Osteoblast (primary cell): ENCODE data around the gene SERPINF2. TPM values are rescaled to one million over a fixed set of nuclear protein-coding genes. Genes with fewer than 3 reads are reported as not detected.

Experiments
- DNase-seq: peaks from one replicate; pipeline ENCODE4 v3.0.0; 2011; ENCODE audit warnings: low spot score, mixed read lengths; ENCODE audit not compliant: insufficient read length; ENCODE audit errors: missing footprints
- H2AFZ ChIP-seq: 2 replicates; pipeline ENCODE4 v1.6.0; 2011; ENCODE audit warnings: mild to moderate bottlenecking, low read length
- H3K27ac ChIP-seq: 2 replicates; pipeline ENCODE4 v1.5.1; 2011; ENCODE audit warnings: mild to moderate bottlenecking, low read depth, low read length, moderate library complexity
- H3K27me3 ChIP-seq: 2 replicates; pipeline ENCODE4 v1.6.0; 2012; ENCODE audit warnings: mild to moderate bottlenecking, control low read depth, inconsistent platforms, low read length, moderate library complexity; ENCODE audit not compliant: insufficient read depth
- H3K36me3 ChIP-seq: 2 replicates; pipeline ENCODE4 v1.5.1; 2011; ENCODE audit warnings: mild to moderate bottlenecking, low read length, control low read depth, moderate library complexity; ENCODE audit not compliant: insufficient read depth
- H3K4me1 ChIP-seq: 2 replicates; pipeline ENCODE4 v1.5.1; 2011; ENCODE audit warnings: mild to moderate bottlenecking, low read length, control low read depth, moderate library complexity; ENCODE audit not compliant: insufficient read depth
- H3K4me2 ChIP-seq: 2 replicates; pipeline ENCODE4 v1.6.0; 2011; ENCODE audit warnings: mild to moderate bottlenecking, low read length; ENCODE audit not compliant: insufficient read depth
- H3K4me3 ChIP-seq: fragments of 200-600 bp; sonication (generic); 3 replicates; pipeline ENCODE4 v1.5.1; 2012; ENCODE audit warnings: mild to moderate bottlenecking, low read length, inconsistent platforms; ENCODE audit not compliant: insufficient read depth
- H3K79me2 ChIP-seq: 2 replicates; pipeline ENCODE4 v1.6.0; 2012; ENCODE audit warnings: mild to moderate bottlenecking, low read length, control low read depth, inconsistent platforms; ENCODE audit not compliant: insufficient read depth
- H3K9me3 ChIP-seq: 2 replicates; pipeline ENCODE4 v1.5.1; 2011; ENCODE audit warnings: low read depth, low read length, control low read depth
- H4K20me1 ChIP-seq: 2 replicates; pipeline ENCODE4 v1.6.0; 2012; ENCODE audit warnings: mild to moderate bottlenecking, low read length, control low read depth; ENCODE audit not compliant: insufficient read depth
- CTCF ChIP-seq: IDR thresholded peaks from 2 replicates; pipeline ENCODE4 v1.5.1; 2011; ENCODE audit warnings: mild to moderate bottlenecking, low read depth, low read length, moderate library complexity; ENCODE audit errors: extremely low read depth
- total RNA-seq: library from RNA; depleted of rRNA; stranded (reverse); fragments of >200 nt; gene quantifications from 2 replicates; pipeline ENCODE4 v1.2.3, GENCODE V29; 2012

SERPINF2 gene
- total RNA-seq, 1 donor = under 0.01 TPM

DNA sequence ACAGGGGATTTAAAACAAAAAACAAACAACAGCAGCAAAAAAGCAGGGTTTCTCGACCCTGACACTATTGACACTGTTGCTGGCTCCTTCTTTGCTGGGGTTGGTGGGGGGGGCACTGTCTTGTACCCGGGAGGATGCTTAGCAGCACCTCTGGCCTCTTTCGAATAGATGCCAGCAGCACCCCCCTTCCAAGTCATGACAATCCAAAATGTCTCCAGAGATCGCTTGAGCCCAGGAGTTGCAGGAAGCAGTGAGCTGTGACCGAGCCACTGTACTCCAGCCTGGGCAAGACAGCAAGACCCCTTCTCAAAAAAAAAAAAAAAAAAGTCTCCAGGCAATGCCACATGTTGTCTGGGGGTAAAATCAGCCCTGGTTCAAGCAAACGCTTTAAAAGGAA, 39.5 kb downstream of the SERPINF2 start:
- peaks cover 3% of the 10 kb centered on the region for H4K20me1 ChIP-seq
- DNase-seq = no peak
- no peak overlapping the region for H3K4me3 ChIP-seq
- H3K36me3 ChIP-seq = peaks cover 23% of the 10 kb centered on the region
- H2AFZ ChIP-seq = no peak overlapping the region
- no peaks in the 10 kb centered on the region for H3K27me3 ChIP-seq
- H3K9me3 ChIP-seq = no peaks in the 10 kb centered on the region
- peak overlapping the region; percentile 75 for H3K27ac ChIP-seq
- peaks cover 40% of the 10 kb centered on the region for H3K4me1 ChIP-seq
- no peaks in the 10 kb centered on the region for H3K79me2 ChIP-seq
- no peak for TF ChIP-seq CTCF
- H3K4me2 ChIP-seq = peak overlapping the region; percentile 12

DNA sequence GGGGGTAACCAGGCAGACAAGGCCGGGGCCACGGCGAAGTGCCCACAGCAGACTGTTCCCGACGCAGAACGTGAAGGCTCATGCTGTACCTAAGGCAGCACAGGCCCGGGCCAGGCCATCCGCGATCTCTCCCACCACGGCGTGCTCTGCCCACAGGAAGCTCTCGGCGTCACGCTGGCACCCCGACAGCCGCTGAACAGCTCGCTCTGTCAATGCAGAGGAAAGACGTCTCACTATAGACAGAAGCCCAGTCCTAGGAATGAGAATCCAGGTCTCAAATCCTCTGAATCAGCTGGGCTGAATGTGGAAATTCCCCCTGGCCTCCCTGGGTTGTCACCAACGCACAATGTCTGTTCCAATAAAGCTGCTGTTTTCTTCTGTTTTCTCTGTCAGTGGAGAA, 40.6 kb downstream of the SERPINF2 start:
- no peaks in the 10 kb centered on the region for H3K9me3 ChIP-seq
- peaks cover 3% of the 10 kb centered on the region for H4K20me1 ChIP-seq
- H3K4me2 ChIP-seq = peak overlapping the region; percentile 12
- H3K36me3 ChIP-seq = peaks cover 15% of the 10 kb centered on the region
- H3K4me3 ChIP-seq = peak overlapping the region; percentile 6
- peak; percentile 49 for DNase-seq
- no peak for TF ChIP-seq CTCF
- peaks cover 48% of the 10 kb centered on the region for H3K4me1 ChIP-seq
- H3K27me3 ChIP-seq = no peaks in the 10 kb centered on the region
- peak overlapping the region; percentile 0 for H2AFZ ChIP-seq
- H3K27ac ChIP-seq = peak overlapping the region; percentile 75
- no peaks in the 10 kb centered on the region for H3K79me2 ChIP-seq

- Histone ChIP-seq H3K79me2 (no peaks in the 10 kb centered on the region), H3K4me3 (no peak overlapping the region), H3K9me3 (no peaks in the 10 kb centered on the region), H3K27me3 (no peaks in the 10 kb centered on the region), H3K4me2 (peak overlapping the region; percentile 12), H3K36me3 (peaks cover 11% of the 10 kb centered on the region), H3K27ac (peak overlapping the region; percentile 75), H4K20me1 (peaks cover 3% of the 10 kb centered on the region), H2AFZ (peak overlapping the region; percentile 2), H3K4me1 (peaks cover 48% of the 10 kb centered on the region)
- DNase-seq = peak; percentile 86
- peak; percentile 88 for TF ChIP-seq CTCF
These were observed 41.4 kb downstream of the SERPINF2 start for GRCh38 chr17:1783834-1784611.

- Histone ChIP-seq H4K20me1 (no peaks in the 10 kb centered on the region), H3K36me3 (peaks cover 11% of the 10 kb centered on the region), H3K79me2 (no peaks in the 10 kb centered on the region), H3K4me3 (no peak overlapping the region), H3K9me3 (no peaks in the 10 kb centered on the region), H3K4me2 (no peak overlapping the region), H3K27ac (no peak overlapping the region), H3K4me1 (peaks cover 39% of the 10 kb centered on the region), H3K27me3 (no peaks in the 10 kb centered on the region), H2AFZ (no peak overlapping the region)
- no peak for TF ChIP-seq CTCF
- no peak for DNase-seq
These were observed 43.3 kb downstream of the SERPINF2 start for GRCh38 chr17:1785930-1786329.
